IPS-15b (cell line): ENCODE measurements around the gene BCL2L15.

Source experiments
- H3K27me3 ChIP-seq: one replicate; pipeline ENCODE4 v1.6.1; 2013; ENCODE audit warnings: low read length; ENCODE audit not compliant: control insufficient read depth, insufficient read depth
- H3K36me3 ChIP-seq: one replicate; pipeline ENCODE4 v1.6.1; 2013; ENCODE audit warnings: low read length; ENCODE audit not compliant: control insufficient read depth, insufficient read depth
- H3K4me1 ChIP-seq: one replicate; pipeline ENCODE4 v1.6.1; 2013; ENCODE audit warnings: mild to moderate bottlenecking, low read length; ENCODE audit not compliant: control insufficient read depth, insufficient read depth
- H3K4me3 ChIP-seq: one replicate; pipeline ENCODE4 v1.5.1; 2013; ENCODE audit warnings: low read depth, low read length
- H3K9ac ChIP-seq: one replicate; pipeline ENCODE4 v1.6.1; 2013; ENCODE audit warnings: low read depth, mild to moderate bottlenecking, low read length
- H3K9me3 ChIP-seq: one replicate; pipeline ENCODE4 v1.6.1; 2013; ENCODE audit warnings: mild to moderate bottlenecking, low read length; ENCODE audit not compliant: control insufficient read depth, insufficient read depth

The BCL2L15 gene

DNA sequence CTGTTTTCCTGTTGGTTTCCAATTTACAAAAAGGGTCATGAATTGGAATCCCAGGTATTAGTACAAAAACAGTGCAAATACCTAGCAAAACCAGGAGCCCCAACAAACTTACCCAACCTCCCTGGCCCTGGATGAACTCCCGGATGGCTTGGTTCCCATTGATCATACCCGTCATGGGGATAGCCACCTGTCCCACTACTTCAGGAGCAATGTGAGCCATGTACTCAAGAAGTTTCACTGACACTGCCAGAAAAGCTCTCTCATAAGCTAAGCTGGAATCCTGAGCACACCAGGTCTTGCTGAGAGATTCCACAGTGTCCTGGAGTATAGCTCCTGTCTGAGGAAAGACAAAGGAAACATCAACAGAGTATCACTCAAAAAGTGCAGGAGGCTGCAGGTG is 5.7 kb downstream of the BCL2L15 start:
- H3K36me3 ChIP-seq = no peaks in the 10 kb centered on the region
- no peaks in the 10 kb centered on the region for H3K27me3 ChIP-seq
- H3K9ac ChIP-seq = no peak overlapping the region
- H3K9me3 ChIP-seq = no peaks in the 10 kb centered on the region
- H3K4me1 ChIP-seq = no peaks in the 10 kb centered on the region
- no peak overlapping the region for H3K4me3 ChIP-seq

DNA sequence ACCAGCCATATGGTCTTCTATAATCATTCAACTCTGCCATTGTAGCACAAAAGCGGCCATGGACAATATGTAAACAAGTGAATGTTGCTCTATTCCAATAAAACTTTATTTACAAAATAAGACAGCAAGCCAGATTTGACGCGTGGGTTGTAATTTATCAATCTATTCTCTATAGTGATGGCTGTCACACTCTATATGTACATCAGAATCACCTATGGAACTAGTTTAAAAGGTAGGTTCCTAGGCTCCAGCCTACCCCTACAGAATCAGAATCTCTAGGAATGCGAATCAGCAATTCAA is 7.7 kb downstream of the BCL2L15 start:
- H3K9ac ChIP-seq = no peak overlapping the region
- H3K4me3 ChIP-seq = no peak overlapping the region
- H3K27me3 ChIP-seq = no peaks in the 10 kb centered on the region
- no peaks in the 10 kb centered on the region for H3K9me3 ChIP-seq
- no peaks in the 10 kb centered on the region for H3K36me3 ChIP-seq
- no peaks in the 10 kb centered on the region for H3K4me1 ChIP-seq

DNA sequence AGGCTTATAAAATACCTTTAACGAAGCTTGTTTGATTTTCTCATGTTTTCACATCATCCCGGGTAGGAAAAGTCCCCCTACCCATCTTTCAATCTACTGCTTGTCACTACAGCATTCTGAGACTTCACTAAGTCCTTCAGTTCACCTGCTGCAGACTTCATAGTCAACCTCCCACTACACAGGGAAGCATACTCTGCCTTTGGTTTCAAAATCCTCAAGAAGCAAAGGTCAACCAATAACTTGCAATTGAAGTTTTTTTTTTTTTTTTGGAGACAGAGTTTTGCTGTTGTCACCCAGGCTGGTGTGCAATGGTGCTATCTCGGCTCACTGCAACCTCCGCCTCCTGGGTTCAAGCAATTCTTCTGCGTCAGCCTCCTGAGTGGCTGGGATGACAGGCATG is 11.2 kb downstream of the BCL2L15 start:
- peaks cover 2% of the 10 kb centered on the region for H3K4me1 ChIP-seq
- H3K36me3 ChIP-seq = no peaks in the 10 kb centered on the region
- H3K9ac ChIP-seq = no peak overlapping the region
- no peaks in the 10 kb centered on the region for H3K9me3 ChIP-seq
- no peak overlapping the region for H3K4me3 ChIP-seq
- H3K27me3 ChIP-seq = no peaks in the 10 kb centered on the region

DNA sequence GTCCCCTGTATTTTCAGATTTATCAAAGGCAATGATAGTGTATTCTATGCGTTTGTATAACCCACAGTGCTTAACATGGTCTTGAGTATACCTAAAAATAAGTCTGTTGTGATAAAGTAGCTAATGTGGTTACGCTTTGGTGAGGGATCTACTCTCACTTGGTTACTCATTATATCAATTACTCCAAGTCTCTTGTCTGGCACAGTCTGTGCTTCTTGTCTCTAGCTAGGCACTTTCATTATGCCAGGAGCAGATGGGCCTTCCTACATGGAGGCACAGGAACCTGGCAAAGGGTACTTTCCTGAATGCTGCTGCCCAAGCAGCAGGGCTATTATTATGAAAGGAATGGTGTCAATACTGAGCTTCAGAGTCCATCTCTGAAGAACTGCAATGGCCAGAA is 11.7 kb downstream of the BCL2L15 start:
- H3K36me3 ChIP-seq = no peaks in the 10 kb centered on the region
- H3K9me3 ChIP-seq = no peaks in the 10 kb centered on the region
- H3K4me1 ChIP-seq = peaks cover 2% of the 10 kb centered on the region
- no peaks in the 10 kb centered on the region for H3K27me3 ChIP-seq
- H3K4me3 ChIP-seq = no peak overlapping the region
- no peak overlapping the region for H3K9ac ChIP-seq

DNA sequence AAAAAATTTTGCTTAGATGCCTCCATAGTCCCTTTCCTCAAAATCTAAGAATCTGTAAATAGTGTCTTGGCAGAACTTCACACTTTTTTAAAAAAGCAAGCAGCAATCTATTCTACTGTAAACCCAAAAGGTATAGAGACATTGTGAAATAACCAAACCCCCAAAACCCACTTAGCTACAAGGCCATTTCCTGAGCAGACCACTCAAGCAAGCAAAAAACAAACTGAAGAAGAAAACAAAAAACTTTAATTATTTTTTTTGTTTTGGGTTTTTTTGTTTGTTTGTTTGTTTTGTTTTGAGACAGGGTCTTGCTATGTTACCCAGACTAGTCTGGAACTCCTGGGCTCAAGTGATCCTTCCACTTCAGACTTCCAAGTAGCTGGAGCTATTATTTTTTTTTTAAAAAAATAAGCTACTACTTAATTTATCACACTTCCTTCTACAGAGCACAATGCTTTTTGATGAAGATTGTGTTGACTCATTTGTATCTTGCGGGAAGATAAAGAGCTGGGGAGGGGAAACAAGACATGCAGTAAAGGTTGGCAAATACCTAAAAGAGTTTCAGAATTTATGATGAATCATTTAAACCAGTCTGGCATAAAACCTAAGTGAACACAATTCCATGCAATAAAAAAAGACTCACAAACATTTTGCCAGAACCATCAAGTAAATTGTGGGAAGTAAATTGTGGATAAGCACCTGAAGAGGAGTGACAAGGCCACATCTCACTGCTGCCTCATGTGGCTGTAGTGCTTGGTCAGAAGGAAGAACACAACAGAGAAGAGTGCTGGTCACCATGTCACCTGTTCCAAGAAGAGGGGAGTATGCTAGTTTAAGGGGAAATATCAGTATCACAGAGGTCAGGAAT is 13.1 kb downstream of the BCL2L15 start:
- Histone ChIP-seq H3K27me3 (no peaks in the 10 kb centered on the region), H3K4me3 (no peak overlapping the region), H3K36me3 (no peaks in the 10 kb centered on the region), H3K9me3 (no peaks in the 10 kb centered on the region), H3K9ac (no peak overlapping the region), H3K4me1 (peaks cover 2% of the 10 kb centered on the region)

DNA sequence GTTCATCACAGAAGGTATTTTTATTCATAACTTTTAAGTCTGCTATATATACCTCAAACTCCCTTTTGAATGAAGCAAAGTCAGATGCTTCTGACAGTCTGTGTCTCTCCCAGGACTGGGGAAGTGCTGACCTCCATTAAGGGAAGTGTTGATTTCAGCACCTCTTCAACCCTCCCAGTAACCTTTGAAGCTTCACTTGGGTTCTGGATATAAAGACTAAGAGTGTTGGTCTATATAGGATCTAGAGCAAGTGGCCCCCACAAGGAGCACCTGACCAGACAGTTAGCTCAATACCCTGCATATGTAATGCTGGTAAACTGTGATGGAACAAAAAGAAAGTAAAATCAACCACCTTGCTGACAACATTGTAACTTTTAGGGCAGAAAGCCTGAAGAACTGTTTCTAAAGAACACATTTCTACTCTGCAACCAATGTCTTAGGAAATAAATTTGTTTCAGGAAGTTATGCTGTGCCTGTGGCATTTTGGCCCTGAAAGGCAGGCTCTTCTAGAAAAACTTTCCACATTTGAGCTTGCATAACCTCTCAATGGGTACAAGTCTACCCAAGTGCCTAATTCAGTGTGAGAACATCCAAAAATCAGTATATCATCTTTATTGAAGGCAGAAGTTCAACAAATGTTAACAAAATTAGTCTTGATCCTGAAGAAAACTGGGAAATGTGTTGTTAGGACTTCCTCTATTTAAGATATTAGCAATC is 15.0 kb downstream of the BCL2L15 start:
- Histone ChIP-seq H3K4me1 (peaks cover 2% of the 10 kb centered on the region), H3K36me3 (no peaks in the 10 kb centered on the region), H3K9me3 (no peaks in the 10 kb centered on the region), H3K9ac (no peak overlapping the region), H3K4me3 (no peak overlapping the region), H3K27me3 (no peaks in the 10 kb centered on the region)

DNA sequence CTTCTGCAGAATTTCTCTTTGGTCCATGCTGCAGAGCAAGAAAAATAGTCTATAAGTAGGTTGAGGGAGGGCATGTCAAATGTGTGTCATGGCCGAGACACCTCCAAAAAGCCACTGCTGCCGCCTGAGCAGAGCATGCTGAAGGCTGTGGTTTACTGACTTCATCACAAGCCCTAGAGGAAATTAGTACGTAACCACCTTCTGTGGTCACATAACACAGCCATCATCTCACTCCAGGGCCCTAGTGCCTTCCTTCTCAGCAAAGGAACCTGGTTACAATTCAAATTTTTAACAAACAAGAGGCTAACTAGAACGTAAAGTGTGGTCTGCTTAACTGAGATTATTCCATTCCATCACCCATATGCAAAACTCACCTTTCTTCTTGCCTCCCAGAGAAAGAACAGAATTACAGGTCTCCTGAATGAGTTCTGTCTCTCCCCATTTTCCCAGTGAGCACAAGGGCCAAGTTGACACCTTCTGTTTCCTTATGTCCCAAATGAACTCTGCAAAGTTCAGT is 15.7 kb downstream of the BCL2L15 start, which contains the start of gene PTPN22:
PTPN22 (minus strand) TSS at position 116 of the 517 bp plus-strand sequence.
- Histone ChIP-seq H3K9me3 (no peaks in the 10 kb centered on the region), H3K4me1 (peaks cover 2% of the 10 kb centered on the region), H3K27me3 (no peaks in the 10 kb centered on the region), H3K4me3 (no peak within 1 kb of the TSS), H3K36me3 (no peaks in the 10 kb centered on the region), H3K9ac (no peak within 1 kb of the TSS)

DNA sequence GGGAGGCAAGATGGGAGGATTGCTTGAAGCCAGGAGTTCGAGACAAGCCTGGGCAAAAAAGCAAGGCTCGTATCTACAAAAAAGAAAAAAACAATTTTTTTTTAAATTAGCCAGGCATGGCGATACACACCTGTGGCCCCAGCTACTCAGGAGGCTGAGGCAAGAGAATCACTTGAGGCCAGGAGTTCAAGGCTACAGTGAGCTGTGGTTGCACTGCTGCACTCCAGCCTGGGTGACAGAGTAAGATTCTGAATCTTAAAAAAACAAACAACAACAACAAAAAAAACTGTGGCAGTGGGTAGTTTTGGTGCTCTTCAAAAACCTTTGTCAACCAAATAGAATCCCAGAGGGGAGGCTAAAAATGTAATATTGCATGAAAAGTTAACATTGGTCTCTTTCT is 16.6 kb downstream of the BCL2L15 start:
- Histone ChIP-seq H3K9me3 (no peaks in the 10 kb centered on the region), H3K4me3 (no peak overlapping the region), H3K27me3 (no peaks in the 10 kb centered on the region), H3K36me3 (no peaks in the 10 kb centered on the region), H3K4me1 (peaks cover 2% of the 10 kb centered on the region), H3K9ac (no peak overlapping the region)

DNA sequence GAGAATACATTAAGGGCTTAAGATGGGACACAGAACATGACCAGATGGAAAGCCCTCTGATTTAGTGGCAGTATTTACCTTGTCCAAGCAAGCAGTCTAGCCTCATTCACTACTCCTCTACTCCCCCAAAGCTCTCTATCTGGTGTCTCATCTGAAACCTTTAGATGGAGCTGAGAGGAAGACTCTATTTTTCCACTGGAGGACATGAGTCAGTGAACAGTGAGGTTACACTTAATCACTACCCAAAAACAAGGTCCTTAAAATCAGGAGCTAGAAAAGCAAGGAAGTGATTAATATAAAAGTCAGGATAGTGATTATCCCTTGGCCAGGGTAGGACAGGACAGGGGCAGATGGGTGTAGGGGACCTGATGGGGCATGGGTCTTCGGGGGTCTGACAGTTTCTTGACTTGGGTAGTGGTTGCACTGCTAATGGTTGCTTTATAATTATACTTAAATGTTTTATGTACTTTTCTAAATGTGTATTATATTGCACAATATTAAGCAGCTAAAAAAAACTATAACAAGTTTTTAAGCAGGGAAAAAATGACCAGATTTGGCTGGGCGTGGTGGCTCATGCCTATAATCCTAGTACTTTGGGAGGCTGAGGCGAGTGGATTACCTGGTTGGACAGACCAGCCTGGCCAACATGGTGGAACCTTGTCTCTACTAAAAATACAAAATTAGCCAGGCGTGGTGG is 18.8 kb downstream of the BCL2L15 start:
- no peaks in the 10 kb centered on the region for H3K27me3 ChIP-seq
- H3K9ac ChIP-seq = no peak overlapping the region
- H3K4me1 ChIP-seq = peaks cover 2% of the 10 kb centered on the region
- H3K9me3 ChIP-seq = no peaks in the 10 kb centered on the region
- no peak overlapping the region for H3K4me3 ChIP-seq
- no peaks in the 10 kb centered on the region for H3K36me3 ChIP-seq

DNA sequence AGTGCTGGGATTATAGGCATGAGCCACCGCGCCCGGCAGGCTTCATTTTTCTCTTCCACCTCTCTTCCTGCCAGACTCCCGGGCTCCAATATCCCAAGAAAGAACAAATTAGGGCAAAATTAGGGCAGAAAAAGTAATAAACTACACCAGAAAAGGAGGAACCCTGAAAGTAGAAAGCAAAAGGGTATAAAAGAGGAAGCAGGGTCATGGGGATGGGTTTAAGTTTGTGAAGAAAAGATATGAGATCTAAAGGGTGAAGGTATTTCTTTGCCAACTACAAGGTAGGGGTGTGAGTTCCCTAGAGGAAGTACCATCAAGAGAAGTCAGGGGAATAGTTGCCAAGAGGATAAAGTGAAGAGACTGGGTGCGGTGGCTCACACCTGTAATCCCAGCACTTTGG is 25.7 kb downstream of the BCL2L15 start:
- Histone ChIP-seq H3K9ac (no peak overlapping the region), H3K36me3 (no peaks in the 10 kb centered on the region), H3K9me3 (no peaks in the 10 kb centered on the region), H3K4me3 (no peak overlapping the region), H3K27me3 (no peaks in the 10 kb centered on the region), H3K4me1 (no peaks in the 10 kb centered on the region)

DNA sequence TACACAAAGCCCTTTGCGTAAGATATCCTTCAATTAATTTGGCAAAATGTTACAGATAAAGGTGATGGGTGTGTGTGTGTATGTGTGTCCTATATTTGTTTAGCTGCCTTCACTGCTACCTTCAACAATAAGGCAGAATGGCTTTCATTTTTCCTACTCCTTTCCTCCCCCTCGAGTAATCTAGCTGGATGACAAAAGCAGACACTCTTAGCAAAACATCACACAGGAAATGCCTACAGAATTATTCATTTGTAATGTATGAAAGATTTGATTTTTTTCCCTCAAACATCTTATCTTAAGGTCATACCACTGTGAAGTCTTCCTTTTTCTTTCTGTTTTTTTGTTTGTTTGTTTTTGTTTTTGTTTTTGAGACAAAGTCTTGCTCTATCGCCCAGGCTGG is 26.5 kb downstream of the BCL2L15 start:
- Histone ChIP-seq H3K4me3 (no peak overlapping the region), H3K4me1 (no peaks in the 10 kb centered on the region), H3K9ac (no peak overlapping the region)

More for the DNA sequence above, 26.5 kb downstream of the BCL2L15 start:
- Histone ChIP-seq H3K36me3 (no peaks in the 10 kb centered on the region), H3K9me3 (no peaks in the 10 kb centered on the region), H3K27me3 (no peaks in the 10 kb centered on the region)
